ENCODE data around the gene DZIP1L.

DNA sequence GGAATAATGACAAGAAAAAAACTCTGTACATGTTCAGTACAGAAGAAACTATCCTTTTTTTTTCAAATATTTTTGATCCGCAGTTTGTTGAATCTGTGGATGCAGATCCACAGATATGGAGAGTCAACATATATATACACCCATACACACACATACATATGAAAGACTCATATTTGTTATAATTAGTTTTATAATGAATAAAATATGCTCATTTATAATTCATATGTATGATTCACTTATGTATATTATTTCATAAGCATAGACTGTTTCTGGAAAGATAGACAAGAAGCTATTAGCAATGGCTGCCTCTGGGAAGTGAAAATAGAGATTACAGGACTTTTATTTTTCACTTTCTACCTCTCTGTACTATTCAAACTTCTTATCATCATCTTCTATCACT is 9.8 kb downstream of the DZIP1L start:
- TF ChIP-seq, protein P1, sequence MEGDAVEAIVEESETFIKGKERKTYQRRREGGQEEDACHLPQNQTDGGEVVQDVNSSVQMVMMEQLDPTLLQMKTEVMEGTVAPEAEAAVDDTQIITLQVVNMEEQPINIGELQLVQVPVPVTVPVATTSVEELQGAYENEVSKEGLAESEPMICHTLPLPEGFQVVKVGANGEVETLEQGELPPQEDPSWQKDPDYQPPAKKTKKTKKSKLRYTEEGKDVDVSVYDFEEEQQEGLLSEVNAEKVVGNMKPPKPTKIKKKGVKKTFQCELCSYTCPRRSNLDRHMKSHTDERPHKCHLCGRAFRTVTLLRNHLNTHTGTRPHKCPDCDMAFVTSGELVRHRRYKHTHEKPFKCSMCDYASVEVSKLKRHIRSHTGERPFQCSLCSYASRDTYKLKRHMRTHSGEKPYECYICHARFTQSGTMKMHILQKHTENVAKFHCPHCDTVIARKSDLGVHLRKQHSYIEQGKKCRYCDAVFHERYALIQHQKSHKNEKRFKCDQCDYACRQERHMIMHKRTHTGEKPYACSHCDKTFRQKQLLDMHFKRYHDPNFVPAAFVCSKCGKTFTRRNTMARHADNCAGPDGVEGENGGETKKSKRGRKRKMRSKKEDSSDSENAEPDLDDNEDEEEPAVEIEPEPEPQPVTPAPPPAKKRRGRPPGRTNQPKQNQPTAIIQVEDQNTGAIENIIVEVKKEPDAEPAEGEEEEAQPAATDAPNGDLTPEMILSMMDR (IDR thresholded peaks at IDR 0.05): no peak
- no peak for TF ChIP-seq POLR2A (IDR thresholded peaks at IDR 0.05)
- no peak for TF ChIP-seq POLR2AphosphoS5 (IDR thresholded peaks at IDR 0.05)
